B cell (primary cell): ENCODE results near the gene LONP1. TPM values are rescaled to one million over a fixed set of nuclear protein-coding genes. Genes with fewer than 3 reads are reported as not detected.

Experiments used
- ATAC-seq: fragments of 200-7000 bp; cut with Tn5 transposase; one replicate; pipeline ENCODE4 v1.10.0; 2021; ENCODE audit warnings: low read depth, mild to moderate bottlenecking, moderate number of reproducible peaks, moderate library complexity
- CTCF ChIA-PET: fragments of 350-600 bp; sonication (Branson Sonifier 250); formaldehyde crosslinking; loops from one replicate; lab custom pipeline; 2021; ENCODE audit warnings: antibody characterized with exemption, inconsistent platforms; lab: Charles Lee
- POLR2A ChIA-PET: fragments of 350-600 bp; sonication (Branson Sonifier 250); formaldehyde crosslinking; loops from one replicate; lab custom pipeline; 2021; ENCODE audit warnings: antibody characterized with exemption; lab: Charles Lee
- DNase-seq: peaks from one replicate; pipeline ENCODE4 v3.0.0; 2013
- H2AFZ ChIP-seq: 2 replicates; pipeline ENCODE4 v1.6.1; 2012; ENCODE audit warnings: mild to moderate bottlenecking, low read depth, low read length; ENCODE audit not compliant: insufficient read depth, poor library complexity, severe bottlenecking
- H3K27ac ChIP-seq, 2 donors: 1 replicate in 1 of 2; 2 replicates in 1 of 2; pipeline ENCODE4 v1.5.1; 2012 to 2013; ENCODE audit warnings: low read length in 2 of 2, mild to moderate bottlenecking in 2 of 2, moderate library complexity in 1 of 2
- H3K27me3 ChIP-seq, 4 experiments: fragments of 200-600 bp in 1 of 4; sonication (generic) in 1 of 4; replicated peaks in 1 of 4; 1 replicate in 2 of 4; 2 replicates in 2 of 4; pipeline versions ENCODE4 v1.6.1 to v1.7.0; 2013 to 2016; ENCODE audit warnings: low read length in 3 of 4, mild to moderate bottlenecking in 2 of 4, mixed read lengths in 1 of 4, moderate library complexity in 1 of 4; ENCODE audit not compliant: insufficient read depth in 4 of 4, control insufficient read depth in 3 of 4; ENCODE audit errors: control extremely low read depth in 1 of 4
- H3K36me3 ChIP-seq, 2 experiments: replicated peaks in 1 of 2; 1 replicate in 1 of 2; 2 replicates in 1 of 2; pipeline versions ENCODE4 v1.6.1 to v1.7.1; 2013; ENCODE audit warnings: low read length in 1 of 2; ENCODE audit not compliant: insufficient read depth in 2 of 2, control insufficient read depth in 1 of 2; ENCODE audit errors: control extremely low read depth in 1 of 2, extremely low read depth in 1 of 2
- H3K4me1 ChIP-seq, 2 donors: fragments of 200-600 bp in 1 of 2; sonication (generic) in 1 of 2; 1 replicate in 1 of 2; 2 replicates in 1 of 2; pipeline versions ENCODE4 v1.5.1 to v1.6.1; 2013 to 2017; ENCODE audit warnings: low read length in 2 of 2; ENCODE audit not compliant: control insufficient read depth in 2 of 2, insufficient read depth in 2 of 2
- H3K4me2 ChIP-seq: replicated peaks from 2 replicates; pipeline ENCODE3; 2012; ENCODE audit warnings: mild to moderate bottlenecking, low read depth, low read length; ENCODE audit not compliant: poor library complexity, severe bottlenecking
- H3K4me3 ChIP-seq, 5 experiments: fragments of 200-600 bp in 1 of 5; sonication (generic) in 1 of 5; 1 replicate in 3 of 5; 2 replicates in 2 of 5; pipeline versions ENCODE4 v1.5.1 to v1.7.0; 2011 to 2016; ENCODE audit warnings: low read length in 4 of 5, mild to moderate bottlenecking in 4 of 5, low read depth in 2 of 5, control low read depth in 1 of 5, moderate library complexity in 1 of 5; ENCODE audit not compliant: insufficient read depth in 1 of 5; ENCODE audit errors: control extremely low read depth in 1 of 5, extremely low read depth in 1 of 5
- H3K79me2 ChIP-seq: fragments of 200-600 bp; sonication (generic); one replicate; pipeline ENCODE4 v1.6.0; 2016; ENCODE audit warnings: low read length; ENCODE audit not compliant: control insufficient read depth, insufficient read depth
- H3K9ac ChIP-seq: fragments of 200-600 bp; sonication (generic); 2 replicates; pipeline ENCODE4 v1.6.1; 2017; ENCODE audit warnings: mild to moderate bottlenecking, low read length, moderate library complexity
- H3K9me3 ChIP-seq, 3 donors: one replicate each; pipeline versions ENCODE4 v1.6.1 to v1.7.1; 2013; ENCODE audit warnings: low read length in 2 of 3; ENCODE audit not compliant: control insufficient read depth in 2 of 3, insufficient read depth in 1 of 3; ENCODE audit errors: control extremely low read depth in 1 of 3
- H4K20me1 ChIP-seq: 2 replicates; pipeline ENCODE4 v1.6.0; 2012; ENCODE audit warnings: mild to moderate bottlenecking, low read length; ENCODE audit not compliant: insufficient read depth, control insufficient read depth, poor library complexity, severe bottlenecking
- H3K27ac Mint-ChIP-seq: one replicate; pipeline ENCODE4 v1.8.0; 2021; ENCODE audit warnings: mixed read lengths
- H3K27me3 Mint-ChIP-seq: one replicate; pipeline ENCODE4 v1.8.0; 2021; ENCODE audit warnings: mixed read lengths
- H3K4me1 Mint-ChIP-seq: one replicate; pipeline ENCODE4 v1.8.0; 2021; ENCODE audit warnings: mixed read lengths
- H3K4me3 Mint-ChIP-seq: one replicate; pipeline ENCODE4 v1.8.0; 2021; ENCODE audit warnings: mixed read lengths
- H3K9me3 Mint-ChIP-seq: one replicate; pipeline ENCODE4 v1.8.0; 2022; ENCODE audit warnings: mixed read lengths; ENCODE audit not compliant: insufficient read depth
- CTCF ChIP-seq: fragments of 200-600 bp; IDR thresholded peaks from one replicate; pipeline ENCODE4 v1.8.0; 2022; ENCODE audit warnings: antibody characterized with exemption, mild to moderate bottlenecking
- EZH2 ChIP-seq: IDR thresholded peaks from 2 replicates; pipeline ENCODE4 v1.6.1; 2012; ENCODE audit warnings: borderline replicate concordance, low read depth, mild to moderate bottlenecking, moderate library complexity, low read length; ENCODE audit not compliant: insufficient read depth, poor library complexity, severe bottlenecking
- WGBS: methylation state at CpG from one replicate; pipeline ENCODE4 v1.1.5; 2013; ENCODE audit warnings: missing lambda C conversion rate; ENCODE audit not compliant: insufficient coverage; 5-methylcytosine and 5-hydroxymethylcytosine counted together
- intact Hi-C: fragments of 100-400 bp; cut with micrococcal nuclease; formaldehyde crosslinking; loops from one replicate; pipeline ENCODE4 v1.10.0; 2022
- polyA plus RNA-seq: library from polyadenylated mRNA; depleted of rRNA; stranded (reverse); fragments of >200 nt; gene quantifications from 2 replicates; pipeline ENCODE4 v1.2.3, GENCODE V29; 2012
- total RNA-seq, 2 donors: library from RNA; stranded (reverse); fragments of 120-200 nt in 1 of 2; gene quantifications; 1 replicate in 1 of 2; 2 replicates in 1 of 2; pipeline versions ENCODE4 v1.2.3 to v1.2.4, GENCODE V29; 2013 to 2022

LONP1 gene
- total and polyA plus RNA-seq, 2 donors (not counting 1 experiment from before 2014, with no cell fraction given): 60.1 to 67.2 TPM

GRCh38 chr19:5711713-5712161, 8.2 kb downstream of the LONP1 start:
- no peak overlapping the region for H3K4me2 ChIP-seq
- H3K27me3 Mint-ChIP-seq: no peaks in the 10 kb centered on the region
- H3K4me3 Mint-ChIP-seq: no peak overlapping the region
- no peaks in the 10 kb centered on the region for H3K9me3 Mint-ChIP-seq
- intact Hi-C loops: no loop called here
- peaks cover 3% of the 10 kb centered on the region for H3K4me1 Mint-ChIP-seq
- H3K27me3 ChIP-seq: no peaks in the 10 kb centered on the region
- DNase-seq: no peak
- H3K9ac ChIP-seq: no peak overlapping the region
- no peak for TF ChIP-seq EZH2
- no peak for TF ChIP-seq CTCF
- peaks cover 0 to 42% of the 10 kb centered on the region in 2 experiments for H3K36me3 ChIP-seq
- no peak overlapping the region for H2AFZ ChIP-seq
- no peaks in the 10 kb centered on the region for H3K4me1 ChIP-seq
- H3K27ac ChIP-seq: no peak overlapping the region
- peaks cover 18% of the 10 kb centered on the region for H3K79me2 ChIP-seq
- no peak overlapping the region for H3K4me3 ChIP-seq
- CTCF ChIA-PET: interaction anchor here (0.7 to 1.2 kb wide), 2 partner anchors 9 to 25 kb away, joined by 3 read pairs; partner anchors contain the start of gene CATSPERD
- no peaks in the 10 kb centered on the region for H3K9me3 ChIP-seq
- peaks cover 26% of the 10 kb centered on the region for H4K20me1 ChIP-seq
- POLR2A ChIA-PET: no interaction called here
- no peak for ATAC-seq
- H3K27ac Mint-ChIP-seq: no peak overlapping the region
- WGBS: 96% methylated on average over 25 of the region's 25 CpGs

GRCh38 chr19:5711025-5711424, 8.9 kb downstream of the LONP1 start:
- H2AFZ ChIP-seq: no peak overlapping the region

More at GRCh38 chr19:5711025-5711424, 8.9 kb downstream of the LONP1 start:
- 96% methylated on average over 7 of the region's 8 CpGs for WGBS
- TF ChIP-seq CTCF (no peak), EZH2 (no peak)
- ChIA-PET POLR2A (no interaction called here), CTCF (no interaction called here)
- Histone ChIP-seq H3K36me3 (peaks cover 0 to 48% of the 10 kb centered on the region in 2 experiments), H3K4me2 (no peak overlapping the region), H4K20me1 (peaks cover 26% of the 10 kb centered on the region), H3K4me1 (no peaks in the 10 kb centered on the region), H3K9me3 (no peaks in the 10 kb centered on the region), H3K27ac (no peak overlapping the region), H3K4me3 (no peak overlapping the region), H3K27me3 (no peaks in the 10 kb centered on the region), H3K9ac (no peak overlapping the region), H3K79me2 (peaks cover 12% of the 10 kb centered on the region)
- Mint-ChIP-seq H3K27ac (no peak overlapping the region), H3K27me3 (no peaks in the 10 kb centered on the region), H3K9me3 (no peaks in the 10 kb centered on the region), H3K4me1 (peaks cover 3% of the 10 kb centered on the region), H3K4me3 (no peak overlapping the region)
- DNase-seq (no peak), ATAC-seq (no peak)
- intact Hi-C loops: no loop called here
